KOPT-K1 (cell line): ENCODE results near the gene ATG101.
A peak's percentile ranks its signal among the peaks of the same experiment; 100 is the strongest.

Experiments used
- H3K27ac ChIP-seq: fragments of 200-600 bp; sonication (generic); 2 replicates; pipeline ENCODE4 v1.5.1; 2016; ENCODE audit warnings: antibody characterized with exemption, mild to moderate bottlenecking, low read depth, low read length; ENCODE audit not compliant: poor library complexity, severe bottlenecking
- H3K36me3 ChIP-seq: fragments of 200-600 bp; sonication (generic); 2 replicates; pipeline ENCODE4 v1.5.1; 2017; ENCODE audit warnings: antibody characterized with exemption, mild to moderate bottlenecking, low read length, moderate library complexity; ENCODE audit not compliant: insufficient read depth
- H3K9me3 ChIP-seq: fragments of 200-600 bp; sonication (generic); 2 replicates; pipeline ENCODE4 v1.5.1; 2017; ENCODE audit warnings: antibody characterized with exemption, low read length, mild to moderate bottlenecking; ENCODE audit not compliant: insufficient read depth, poor library complexity, severe bottlenecking

Gene ATG101, protein sequence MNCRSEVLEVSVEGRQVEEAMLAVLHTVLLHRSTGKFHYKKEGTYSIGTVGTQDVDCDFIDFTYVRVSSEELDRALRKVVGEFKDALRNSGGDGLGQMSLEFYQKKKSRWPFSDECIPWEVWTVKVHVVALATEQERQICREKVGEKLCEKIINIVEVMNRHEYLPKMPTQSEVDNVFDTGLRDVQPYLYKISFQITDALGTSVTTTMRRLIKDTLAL

DNA sequence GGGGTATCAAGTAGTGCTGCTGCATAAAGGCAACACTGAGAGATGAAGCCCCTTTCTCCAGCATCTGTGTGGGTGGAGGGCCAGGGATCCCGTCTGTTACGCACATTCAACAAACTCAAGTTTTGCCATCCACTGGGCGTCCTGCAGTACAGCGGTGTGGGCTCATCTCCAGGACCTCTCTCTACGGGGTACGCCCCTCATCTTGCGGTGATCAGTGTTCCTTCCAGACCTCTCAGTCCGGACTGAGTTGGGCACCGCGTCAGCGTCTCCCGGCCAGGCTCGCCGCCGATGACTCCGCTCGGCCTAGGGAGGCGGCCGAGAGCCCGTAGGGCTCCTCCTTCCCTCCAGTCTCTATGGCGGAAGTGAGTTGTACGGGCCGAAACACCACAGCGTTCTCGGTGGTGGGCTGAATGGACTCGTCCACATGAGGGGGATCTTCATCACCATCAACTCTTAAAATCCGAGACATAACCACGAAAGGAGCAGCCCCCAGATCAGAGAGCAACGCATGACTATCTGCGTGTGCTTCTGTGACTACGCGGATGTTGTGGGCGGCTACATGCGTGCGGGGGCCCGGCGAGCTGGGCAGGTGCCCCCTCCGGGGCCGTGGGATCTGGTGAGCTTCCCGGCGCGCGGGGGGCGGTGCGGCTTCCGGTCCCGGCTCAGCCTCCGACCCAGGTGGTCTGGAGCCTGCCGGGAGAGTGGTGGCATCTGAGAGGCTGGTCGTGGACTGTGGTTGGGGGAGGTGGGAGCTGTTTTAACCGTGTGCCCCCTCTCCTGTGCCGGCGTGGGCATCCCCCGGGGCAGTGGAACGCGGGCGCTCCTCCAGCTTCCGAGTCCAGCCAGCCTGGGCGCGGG is at the start of gene ATG101:
ATG101 (plus strand) TSS at position 652 of the 858 bp plus-strand sequence. CDS start 3,673 bp downstream, outside the sequence.
- H3K36me3 ChIP-seq, result peaks cover 19% of the 10 kb centered on the region
- peak within 1 kb of the TSS; percentile 93 for H3K27ac ChIP-seq
- no peaks in the 10 kb centered on the region for H3K9me3 ChIP-seq

DNA sequence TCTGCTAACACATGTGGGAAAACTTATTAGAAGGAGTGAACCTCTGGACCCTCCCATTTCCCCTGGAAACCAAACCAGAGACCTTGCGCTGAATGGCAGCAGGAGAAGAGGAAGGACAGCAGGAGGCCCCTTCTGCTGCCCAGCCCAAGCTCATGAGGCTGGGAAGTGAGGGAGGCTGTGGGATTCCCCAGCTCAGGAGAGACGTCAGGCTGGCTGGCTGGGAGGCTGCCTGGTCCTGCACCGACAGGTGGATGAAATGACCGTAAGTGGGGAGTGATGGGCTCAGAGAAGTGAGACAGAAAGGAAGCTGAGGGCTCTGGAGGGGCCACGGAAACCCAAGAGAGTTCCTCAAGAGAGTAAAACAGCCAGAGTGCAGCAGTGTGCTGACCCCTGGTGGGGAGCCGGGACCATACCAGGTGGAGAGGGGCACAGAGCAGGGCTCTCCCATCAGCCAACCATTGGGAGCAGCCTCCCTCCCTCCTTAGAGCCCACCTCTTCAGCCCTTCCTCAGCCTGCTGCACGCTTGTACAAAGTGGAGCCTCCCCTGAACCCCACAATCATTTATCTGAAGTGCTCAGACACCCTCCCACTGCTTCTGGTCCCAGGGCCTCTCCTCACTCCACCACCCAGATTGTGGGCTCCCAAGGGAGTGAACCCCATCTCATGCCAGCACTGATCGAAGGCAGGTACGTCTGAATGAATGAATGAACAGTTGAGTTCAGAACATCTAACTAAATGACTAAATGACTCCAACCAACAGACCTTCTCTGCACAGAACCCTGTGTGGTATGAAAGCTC is 49.0 kb upstream of the ATG101 start:
- Histone ChIP-seq H3K27ac (peak overlapping the region; percentile 39), H3K36me3 (no peaks in the 10 kb centered on the region), H3K9me3 (no peaks in the 10 kb centered on the region)

DNA sequence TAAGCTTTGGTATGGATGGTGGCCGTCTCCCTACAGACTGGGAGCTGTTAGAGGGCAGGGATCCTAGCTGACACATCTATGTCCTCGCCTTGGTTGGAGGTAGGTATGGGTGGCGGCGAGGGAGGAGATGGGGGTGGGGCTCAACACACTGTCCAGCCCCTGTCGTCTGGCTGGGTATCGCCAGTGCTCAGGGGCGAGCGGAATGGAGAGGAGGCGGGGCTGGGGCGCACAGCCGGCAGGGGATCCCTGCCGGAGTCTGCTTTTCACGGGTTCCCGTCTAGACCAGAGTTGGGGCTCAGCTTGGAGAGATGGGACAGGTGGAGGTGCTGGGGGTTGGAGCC is 47.0 kb upstream of the ATG101 start:
- Histone ChIP-seq H3K9me3 (no peaks in the 10 kb centered on the region), H3K36me3 (no peaks in the 10 kb centered on the region), H3K27ac (peak overlapping the region; percentile 72)

DNA sequence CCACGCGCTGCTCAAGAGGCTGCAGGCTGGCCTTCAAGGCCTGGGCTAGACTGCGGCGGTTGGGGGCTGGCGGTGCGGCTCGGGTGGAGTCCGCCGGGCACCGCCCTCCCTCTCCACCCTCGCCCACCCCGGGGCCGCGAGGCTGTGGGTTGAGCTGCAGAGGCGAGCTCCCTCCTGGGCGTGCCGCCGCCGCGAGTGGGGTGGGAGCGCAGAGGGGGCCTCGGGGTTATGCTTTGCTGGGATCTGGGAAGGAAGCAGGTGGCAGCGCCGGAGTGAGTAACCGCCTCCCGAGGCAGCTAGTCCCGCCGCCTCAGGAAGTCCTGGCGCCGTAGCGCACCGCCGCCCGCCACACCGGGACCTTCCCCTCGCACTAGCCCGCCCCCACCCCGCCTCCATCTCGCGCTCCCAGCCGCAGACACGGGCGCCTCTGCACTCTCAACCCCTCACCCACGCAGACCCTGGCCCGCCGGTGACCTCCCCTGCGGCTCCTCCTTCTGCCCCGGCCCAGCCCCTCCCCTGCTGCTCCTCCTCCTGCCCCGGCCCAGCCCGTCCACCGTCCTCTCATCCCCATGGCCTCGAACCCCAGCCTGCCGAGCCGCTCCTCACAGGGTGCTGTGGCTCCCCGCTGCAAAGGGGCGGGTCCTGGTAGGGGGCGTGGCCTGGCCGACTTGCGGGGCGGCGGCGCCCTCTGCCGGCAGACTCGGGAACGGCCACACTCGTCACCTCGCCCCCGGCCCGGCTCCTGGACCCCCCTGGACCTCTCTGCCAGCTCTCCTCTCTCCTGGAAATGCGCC is 46.4 kb upstream of the ATG101 start:
- Histone ChIP-seq H3K9me3 (no peaks in the 10 kb centered on the region), H3K36me3 (no peaks in the 10 kb centered on the region), H3K27ac (peak overlapping the region; percentile 72)

DNA sequence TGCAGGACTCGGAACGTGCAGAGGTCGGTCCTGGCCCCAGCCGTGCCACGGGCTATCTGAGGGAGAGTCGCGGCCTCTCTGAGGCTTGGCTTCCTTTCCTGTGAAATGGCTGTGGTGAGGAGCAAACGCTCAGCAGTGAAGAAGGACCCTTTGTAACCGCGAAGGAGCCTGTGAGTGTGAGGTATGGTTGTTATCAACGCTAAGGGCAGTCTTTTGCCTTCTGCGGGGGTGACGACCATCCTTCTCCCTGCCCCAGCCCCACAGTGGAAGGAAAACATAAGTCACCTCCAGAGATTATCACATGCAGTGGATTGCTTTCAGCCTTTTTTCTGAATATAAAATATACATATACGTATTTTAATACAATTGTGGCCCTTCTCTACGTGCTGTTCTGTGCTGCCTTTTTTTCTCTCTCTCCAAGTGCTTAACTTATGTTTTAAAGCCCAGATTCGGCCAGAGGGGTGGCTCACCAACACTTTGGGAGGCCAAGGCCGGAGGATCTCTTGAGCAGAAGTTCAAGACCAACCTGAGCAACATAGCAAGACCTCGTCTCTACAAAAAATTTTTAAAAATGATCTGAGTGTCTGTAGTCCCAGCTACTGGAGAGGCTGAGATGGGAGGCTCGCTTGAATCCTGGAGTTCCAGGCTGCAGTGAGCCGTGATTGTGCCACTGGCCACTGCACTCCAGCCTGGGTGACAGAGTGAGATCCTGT is 45.6 kb upstream of the ATG101 start:
- peak overlapping the region; percentile 72 for H3K27ac ChIP-seq
- H3K9me3 ChIP-seq, result no peaks in the 10 kb centered on the region
- H3K36me3 ChIP-seq, result no peaks in the 10 kb centered on the region

DNA sequence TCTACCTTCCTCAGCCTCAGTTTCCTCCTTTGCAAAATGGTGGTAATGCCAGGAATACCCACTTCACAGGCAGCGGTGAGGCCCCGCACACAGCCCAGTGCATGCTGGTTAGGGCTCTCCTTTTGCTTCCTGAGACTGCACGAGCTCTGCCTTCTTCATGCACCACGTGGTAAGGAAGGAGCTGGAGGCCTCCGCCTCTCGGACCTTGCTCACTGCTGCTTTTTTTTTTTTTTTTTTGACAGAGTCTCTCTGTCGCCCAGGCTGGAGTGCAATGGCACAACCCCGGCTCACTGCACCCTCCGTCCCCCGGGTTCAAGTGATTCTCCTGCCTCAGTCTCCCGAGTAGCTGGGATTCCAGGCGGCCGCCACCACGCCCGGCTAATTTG is 44.9 kb upstream of the ATG101 start:
- Histone ChIP-seq H3K36me3 (no peaks in the 10 kb centered on the region), H3K27ac (peak overlapping the region; percentile 72), H3K9me3 (no peaks in the 10 kb centered on the region)

DNA sequence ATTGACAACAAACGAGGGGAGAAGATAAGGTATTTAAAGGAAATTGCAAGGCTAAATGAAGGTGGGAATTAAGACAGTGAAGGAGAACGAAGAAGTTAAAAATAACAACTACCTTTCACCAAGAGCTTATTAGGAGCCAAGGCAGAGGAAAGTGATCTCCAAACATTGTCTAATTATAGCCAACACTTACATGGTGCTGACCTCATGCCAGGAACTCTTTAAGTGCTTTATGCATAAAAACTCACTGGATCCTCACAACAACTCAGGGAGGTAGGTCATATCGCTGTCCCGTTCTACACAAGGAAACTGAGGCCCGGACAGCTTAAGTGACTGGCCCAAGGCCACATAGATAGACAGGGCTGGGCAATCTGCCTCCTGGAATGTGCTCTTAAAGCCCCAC is 43.5 kb upstream of the ATG101 start:
- Histone ChIP-seq H3K9me3 (no peaks in the 10 kb centered on the region), H3K27ac (peak overlapping the region; percentile 72)

DNA sequence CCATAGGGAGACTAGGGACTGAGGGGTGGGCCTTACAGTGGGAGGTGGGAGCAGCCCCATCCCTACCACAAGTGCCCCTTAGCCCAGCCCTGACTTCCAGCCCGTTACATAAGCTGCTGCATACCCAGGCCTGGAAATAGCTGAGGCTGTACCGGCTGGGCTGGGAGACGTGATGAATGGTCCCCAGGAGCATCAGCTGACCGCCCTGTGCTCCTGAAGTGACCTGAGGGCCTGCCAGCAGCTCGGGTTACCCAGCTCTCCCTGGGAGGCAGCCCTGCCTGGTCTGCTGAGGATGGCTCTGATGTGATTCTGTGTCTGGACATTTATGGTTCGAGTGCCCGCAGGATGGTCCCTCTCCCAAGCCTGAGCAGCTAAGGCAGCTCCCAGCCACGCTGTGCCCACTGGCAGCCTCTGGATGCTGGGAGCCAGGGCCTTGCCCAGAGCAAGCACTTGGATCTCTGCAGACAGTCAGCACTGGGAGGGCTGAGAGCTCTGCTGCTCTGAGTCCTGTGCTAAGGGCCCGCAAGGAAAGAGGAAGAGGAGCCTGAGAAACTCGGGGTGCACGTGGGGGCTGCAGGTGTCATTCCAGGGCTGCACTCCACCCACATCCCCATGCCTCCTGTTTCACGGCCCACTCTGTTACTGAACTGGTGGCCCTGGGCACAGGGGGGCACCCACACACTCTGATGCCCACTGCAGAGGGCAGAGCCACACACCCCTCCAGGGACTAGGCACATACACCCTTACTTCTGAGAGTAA is 42.5 kb upstream of the ATG101 start:
- H3K27ac ChIP-seq, result no peak overlapping the region
- H3K36me3 ChIP-seq, result no peaks in the 10 kb centered on the region
- H3K9me3 ChIP-seq, result no peaks in the 10 kb centered on the region

More for the DNA sequence above, 43.5 kb upstream of the ATG101 start:
- H3K36me3 ChIP-seq, result no peaks in the 10 kb centered on the region

DNA sequence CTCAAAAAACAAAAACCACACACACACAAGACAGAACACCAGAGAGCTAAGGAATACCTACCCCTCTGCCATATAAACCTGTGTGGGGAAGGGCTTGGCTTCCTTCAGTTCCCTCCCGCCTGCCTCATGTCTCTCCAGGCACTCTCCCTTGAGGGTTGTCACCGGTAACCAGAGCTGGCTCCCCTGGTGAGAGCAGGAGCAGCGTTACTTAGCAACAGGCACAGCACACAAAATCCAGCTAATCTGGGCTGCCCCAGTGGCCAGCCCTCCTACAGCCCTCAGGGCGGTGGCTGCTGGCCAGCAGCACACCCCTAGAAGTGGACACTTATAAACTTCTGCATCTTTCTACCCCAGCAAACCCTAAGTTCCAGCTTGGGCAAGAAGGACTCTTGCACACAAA is 40.1 kb upstream of the ATG101 start:
- Histone ChIP-seq H3K36me3 (no peaks in the 10 kb centered on the region), H3K9me3 (no peaks in the 10 kb centered on the region), H3K27ac (no peak overlapping the region)

DNA sequence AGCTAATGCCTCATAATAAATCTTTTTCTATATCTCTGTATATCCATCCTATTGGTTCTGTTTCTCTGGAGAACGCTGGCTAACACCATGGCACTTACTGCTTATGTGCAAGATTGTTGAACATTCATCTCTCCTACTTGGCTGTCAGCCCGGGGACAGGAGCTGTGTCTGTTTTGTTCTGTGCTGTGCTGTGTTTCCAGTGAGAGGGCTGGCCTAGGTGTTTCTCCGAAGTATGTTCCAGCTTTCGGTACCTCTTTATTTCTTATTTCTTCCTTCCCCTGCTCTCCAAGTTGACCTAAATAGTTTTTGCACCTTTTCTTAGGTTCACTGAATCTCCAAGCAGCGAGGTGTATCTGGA is 37.4 kb upstream of the ATG101 start:
- no peaks in the 10 kb centered on the region for H3K36me3 ChIP-seq
- no peaks in the 10 kb centered on the region for H3K9me3 ChIP-seq
- H3K27ac ChIP-seq, result no peak overlapping the region

DNA sequence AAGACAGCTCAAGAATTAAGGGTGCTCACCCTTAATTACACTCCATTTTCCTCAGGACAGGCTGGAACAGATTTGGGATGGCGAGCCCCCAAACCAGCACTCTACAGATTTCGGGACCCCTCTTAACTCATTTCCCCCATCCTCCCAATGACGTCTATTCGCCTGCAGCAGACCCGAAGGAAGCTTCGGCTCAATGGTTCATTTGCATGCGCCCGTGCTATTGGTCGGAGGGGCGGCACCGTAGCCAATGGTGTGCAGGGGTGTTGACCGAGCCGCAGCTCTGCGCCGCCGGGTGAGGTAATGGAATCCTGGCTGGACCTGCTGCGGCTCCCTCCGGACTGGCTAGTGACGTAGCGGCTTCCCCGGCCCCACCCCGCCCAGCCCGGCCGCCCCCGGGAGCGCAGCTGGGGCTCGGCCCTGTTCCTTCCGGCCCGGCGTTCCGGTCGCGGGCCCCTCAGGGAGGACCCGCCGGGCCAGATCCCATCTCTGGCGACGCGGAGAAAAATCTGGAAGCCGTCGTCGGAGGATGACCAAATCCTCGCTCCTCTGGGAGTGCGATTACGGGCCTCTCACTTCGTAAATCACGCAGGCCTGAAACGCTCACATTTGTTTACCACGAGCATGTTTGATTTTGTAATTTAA is 36.9 kb upstream of the ATG101 start:
- Histone ChIP-seq H3K9me3 (no peaks in the 10 kb centered on the region), H3K27ac (no peak overlapping the region), H3K36me3 (no peaks in the 10 kb centered on the region)

DNA sequence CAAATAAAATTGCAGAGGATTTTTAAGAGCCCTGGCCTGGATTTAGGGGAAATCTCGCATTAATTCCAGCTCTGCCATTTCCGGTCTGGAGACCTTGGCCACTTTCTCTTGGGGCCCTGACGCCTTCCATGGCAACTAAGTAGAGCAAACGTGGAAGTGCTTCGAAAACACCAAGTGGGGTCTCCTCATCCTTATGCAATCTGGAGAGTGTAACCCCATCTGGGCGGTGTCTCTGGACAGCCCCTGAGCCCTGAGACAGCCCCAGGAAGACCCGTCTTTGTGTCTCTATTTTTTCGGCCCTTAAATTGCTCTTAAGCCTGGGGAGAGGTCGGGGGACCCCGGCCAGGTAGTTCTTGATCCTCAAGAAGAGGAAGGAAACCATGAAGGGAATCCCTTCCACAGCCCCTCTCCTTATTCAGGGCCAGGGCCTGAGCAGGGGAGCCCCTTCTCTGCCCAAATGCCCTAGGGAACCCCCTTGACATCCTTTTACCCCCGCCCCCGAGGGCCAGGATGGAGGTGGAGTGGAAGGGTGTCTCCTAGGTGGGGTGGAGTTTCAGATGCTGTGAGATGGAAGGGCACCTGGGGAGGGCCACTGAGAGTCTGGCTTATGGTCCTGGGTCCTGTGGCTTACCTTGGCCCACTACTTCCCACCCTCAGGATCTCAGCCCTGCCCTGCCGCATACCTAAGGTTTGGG is 36.2 kb upstream of the ATG101 start:
- no peak overlapping the region for H3K27ac ChIP-seq
- no peaks in the 10 kb centered on the region for H3K9me3 ChIP-seq
- H3K36me3 ChIP-seq, result no peaks in the 10 kb centered on the region

DNA sequence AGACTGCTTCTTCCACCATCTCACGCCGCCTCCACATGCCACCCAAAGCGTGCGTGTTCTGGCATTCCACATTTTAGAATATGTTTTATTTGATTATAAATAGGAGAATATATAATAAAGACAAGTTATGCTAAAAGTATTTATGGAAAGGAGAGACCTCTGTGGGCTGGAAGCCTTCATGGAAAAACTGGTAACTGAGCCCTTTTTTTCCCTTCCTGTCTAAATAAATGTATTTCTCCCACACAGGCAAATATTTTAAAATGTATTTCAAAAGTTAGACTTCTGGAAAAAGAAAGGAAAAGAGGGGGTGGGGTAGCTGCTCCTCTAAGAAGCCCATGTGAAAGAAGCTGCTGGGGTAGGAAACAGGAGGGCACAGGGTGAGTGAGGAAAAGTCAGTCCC is 34.6 kb upstream of the ATG101 start:
- Histone ChIP-seq H3K27ac (no peak overlapping the region), H3K9me3 (no peaks in the 10 kb centered on the region), H3K36me3 (no peaks in the 10 kb centered on the region)
